Neural cell (in vitro differentiated cells): Measurements from ENCODE around the gene ZNF92. TPM values are rescaled to one million over a fixed set of nuclear protein-coding genes. Genes with fewer than 3 reads are reported as not detected.
"Not testable (repeated sequence)": the region's sequence is repeated elsewhere in the genome, so short reads cannot be mapped to it uniquely, and the experiment has no call there.

ENCODE experiments used
- H2AFZ ChIP-seq: fragments of 200-600, 300-800 bp; sonication (generic), shearing (Covaris generic); 2 replicates; pipeline ENCODE4 v1.6.0; 2014; ENCODE audit warnings: low read depth, mild to moderate bottlenecking, antibody characterized with exemption, low read length, moderate library complexity
- H3F3A ChIP-seq: fragments of 200-600 bp; shearing (Covaris generic); 2 replicates; pipeline ENCODE4 v1.6.1; 2016; ENCODE audit warnings: mild to moderate bottlenecking, moderate library complexity, mixed read lengths, antibody characterized with exemption, low read length; ENCODE audit not compliant: insufficient read depth, poor library complexity, severe bottlenecking
- H3K27ac ChIP-seq: fragments of 200-600, 300-800 bp; sonication (generic), shearing (Covaris generic); 2 replicates; pipeline ENCODE4 v1.5.1; 2014; ENCODE audit warnings: mild to moderate bottlenecking, low read length, moderate library complexity
- H3K27me3 ChIP-seq: fragments of 300-800, 200-600 bp; sonication (generic), shearing (Covaris generic); 2 replicates; pipeline ENCODE4 v1.6.0; 2014; ENCODE audit warnings: mild to moderate bottlenecking, low read depth, low read length, moderate library complexity; ENCODE audit not compliant: insufficient read depth
- H3K36me3 ChIP-seq: fragments of 300-800, 200-600 bp; sonication (generic), shearing (Covaris generic); 2 replicates; pipeline ENCODE4 v1.5.1; 2014; ENCODE audit warnings: mild to moderate bottlenecking, antibody characterized with exemption, low read length, moderate library complexity; ENCODE audit not compliant: insufficient read depth
- H3K4me2 ChIP-seq: fragments of 300-800, 200-600 bp; sonication (generic), shearing (Covaris generic); 2 replicates; pipeline ENCODE4 v1.6.0; 2014; ENCODE audit warnings: mild to moderate bottlenecking, low read length
- H3K4me3 ChIP-seq: fragments of 300-800, 200-600 bp; sonication (generic), shearing (Covaris generic); 2 replicates; pipeline ENCODE4 v1.5.1; 2014; ENCODE audit warnings: mild to moderate bottlenecking, low read length, moderate library complexity
- H3K79me2 ChIP-seq: fragments of 200-600 bp; shearing (Covaris generic); replicated peaks from 2 replicates; pipeline ENCODE4 v1.6.0; 2014; ENCODE audit warnings: mild to moderate bottlenecking, low read length, moderate library complexity; ENCODE audit not compliant: insufficient read depth
- H3K9ac ChIP-seq: fragments of 300-800, 200-600 bp; sonication (generic), shearing (Covaris generic); 2 replicates; pipeline ENCODE4 v1.6.1; 2016; ENCODE audit warnings: mild to moderate bottlenecking, low read length, mixed read lengths
- H3K9me2 ChIP-seq: fragments of 200-600 bp; shearing (Covaris generic); 2 replicates; pipeline ENCODE4 v1.6.1; 2016; ENCODE audit warnings: mild to moderate bottlenecking, low read length, mixed read lengths; ENCODE audit not compliant: insufficient read depth
- H3K9me3 ChIP-seq: fragments of 200-600, 300-800 bp; sonication (generic), shearing (Covaris generic); 2 replicates; pipeline ENCODE4 v1.6.1; 2016; ENCODE audit warnings: mild to moderate bottlenecking, mixed run types, low read length, moderate library complexity, mixed read lengths
- H4K20me1 ChIP-seq: fragments of 200-600 bp; shearing (Covaris generic); 2 replicates; pipeline ENCODE4 v1.6.1; 2016; ENCODE audit warnings: mild to moderate bottlenecking, mixed run types; ENCODE audit not compliant: insufficient read depth
- EP300 ChIP-seq: fragments of 450-650 bp; conservative IDR thresholded peaks from 2 replicates; pipeline ENCODE4 v1.6.1; 2014; ENCODE audit warnings: antibody characterized with exemption, mild to moderate bottlenecking, moderate library complexity; ENCODE audit not compliant: poor library complexity, severe bottlenecking
- EZH2 ChIP-seq: fragments of 200-600, 300-800 bp; shearing (Covaris generic), sonication (generic); IDR thresholded peaks from 2 replicates; pipeline ENCODE4 v1.6.1; 2014; ENCODE audit warnings: antibody characterized with exemption, low read length, borderline replicate concordance, mild to moderate bottlenecking; ENCODE audit not compliant: insufficient read depth, poor library complexity, severe bottlenecking
- MXI1 ChIP-seq: fragments of 450-650 bp; conservative IDR thresholded peaks from 2 replicates; pipeline ENCODE4 v1.6.1; 2014; ENCODE audit warnings: antibody characterized with exemption, mild to moderate bottlenecking; ENCODE audit not compliant: poor library complexity, severe bottlenecking
- POLR2AphosphoS5 ChIP-seq: IDR thresholded peaks from 2 replicates; pipeline ENCODE4 v1.6.1; 2012
- RAD21 ChIP-seq: fragments of 450-650 bp; conservative IDR thresholded peaks from 2 replicates; pipeline ENCODE4 v1.6.1; 2014; ENCODE audit warnings: antibody characterized with exemption, mild to moderate bottlenecking, moderate library complexity
- SMC3 ChIP-seq: fragments of 450-650 bp; conservative IDR thresholded peaks from 2 replicates; pipeline ENCODE4 v1.6.1; 2014; ENCODE audit warnings: antibody characterized with exemption, mild to moderate bottlenecking, moderate library complexity; ENCODE audit not compliant: poor library complexity
- TAF1 ChIP-seq: IDR thresholded peaks from 2 replicates; pipeline ENCODE4 v1.6.1; 2012; ENCODE audit warnings: low read depth
- polyA plus RNA-seq: library from polyadenylated mRNA; depleted of rRNA; stranded (reverse); fragments of >200 nt; gene quantifications from 2 replicates; pipeline ENCODE4 v1.2.3, GENCODE V29; 2014
- TF ChIP-seq, protein P1 (sequence below): fragments of 450-650 bp; IDR thresholded peaks from 2 replicates; pipeline ENCODE4 v1.5.1; 2014; ENCODE audit warnings: antibody characterized with exemption, mild to moderate bottlenecking, moderate library complexity; ENCODE audit not compliant: poor library complexity, severe bottlenecking
- TF ChIP-seq, protein P2 (sequence below): IDR thresholded peaks from 2 replicates; pipeline ENCODE4 v1.6.1; 2012; ENCODE audit warnings: borderline replicate concordance

The ZNF92 gene
- polyA plus RNA-seq, 1 donor from 2014 or later, result 23.2 TPM

DNA sequence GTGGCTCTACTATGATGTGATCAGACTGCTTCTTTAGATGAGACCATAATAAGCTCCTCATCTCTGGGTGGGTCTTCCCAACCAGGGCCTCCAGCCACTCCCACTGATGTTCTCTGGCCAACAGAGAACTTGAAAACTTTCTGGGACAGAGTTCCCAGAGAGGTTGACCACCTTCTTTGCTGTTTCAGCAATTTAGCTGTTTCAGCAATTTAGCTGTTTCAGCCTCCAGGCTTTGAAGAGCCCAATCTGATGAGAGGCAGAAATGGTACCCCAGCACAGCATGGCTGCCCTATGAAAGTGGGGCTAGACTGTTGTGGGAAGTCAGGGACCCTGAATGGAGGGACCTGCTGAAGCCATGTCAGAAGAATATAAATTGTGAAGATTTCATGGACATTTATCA is 49.0 kb downstream of the ZNF92 start:
- no peaks in the 10 kb centered on the region for H3K36me3 ChIP-seq
- no peaks in the 10 kb centered on the region for H3K9me2 ChIP-seq
- no peak overlapping the region for H3K9ac ChIP-seq
- no peak overlapping the region for H2AFZ ChIP-seq
- H3K4me2 ChIP-seq, result no peak overlapping the region
- H3F3A ChIP-seq, result no peaks in the 10 kb centered on the region
- no peaks in the 10 kb centered on the region for H3K9me3 ChIP-seq
- no peaks in the 10 kb centered on the region for H3K27me3 ChIP-seq
- no peak overlapping the region for H3K4me3 ChIP-seq
- H4K20me1 ChIP-seq, result no peaks in the 10 kb centered on the region
- TF ChIP-seq POLR2AphosphoS5 (no peak), RAD21 (no peak), EZH2 (no peak), TAF1 (no peak), MXI1 (no peak)
- TF ChIP-seq, protein P1, sequence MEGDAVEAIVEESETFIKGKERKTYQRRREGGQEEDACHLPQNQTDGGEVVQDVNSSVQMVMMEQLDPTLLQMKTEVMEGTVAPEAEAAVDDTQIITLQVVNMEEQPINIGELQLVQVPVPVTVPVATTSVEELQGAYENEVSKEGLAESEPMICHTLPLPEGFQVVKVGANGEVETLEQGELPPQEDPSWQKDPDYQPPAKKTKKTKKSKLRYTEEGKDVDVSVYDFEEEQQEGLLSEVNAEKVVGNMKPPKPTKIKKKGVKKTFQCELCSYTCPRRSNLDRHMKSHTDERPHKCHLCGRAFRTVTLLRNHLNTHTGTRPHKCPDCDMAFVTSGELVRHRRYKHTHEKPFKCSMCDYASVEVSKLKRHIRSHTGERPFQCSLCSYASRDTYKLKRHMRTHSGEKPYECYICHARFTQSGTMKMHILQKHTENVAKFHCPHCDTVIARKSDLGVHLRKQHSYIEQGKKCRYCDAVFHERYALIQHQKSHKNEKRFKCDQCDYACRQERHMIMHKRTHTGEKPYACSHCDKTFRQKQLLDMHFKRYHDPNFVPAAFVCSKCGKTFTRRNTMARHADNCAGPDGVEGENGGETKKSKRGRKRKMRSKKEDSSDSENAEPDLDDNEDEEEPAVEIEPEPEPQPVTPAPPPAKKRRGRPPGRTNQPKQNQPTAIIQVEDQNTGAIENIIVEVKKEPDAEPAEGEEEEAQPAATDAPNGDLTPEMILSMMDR, result no peak
- TF ChIP-seq, protein P2, sequence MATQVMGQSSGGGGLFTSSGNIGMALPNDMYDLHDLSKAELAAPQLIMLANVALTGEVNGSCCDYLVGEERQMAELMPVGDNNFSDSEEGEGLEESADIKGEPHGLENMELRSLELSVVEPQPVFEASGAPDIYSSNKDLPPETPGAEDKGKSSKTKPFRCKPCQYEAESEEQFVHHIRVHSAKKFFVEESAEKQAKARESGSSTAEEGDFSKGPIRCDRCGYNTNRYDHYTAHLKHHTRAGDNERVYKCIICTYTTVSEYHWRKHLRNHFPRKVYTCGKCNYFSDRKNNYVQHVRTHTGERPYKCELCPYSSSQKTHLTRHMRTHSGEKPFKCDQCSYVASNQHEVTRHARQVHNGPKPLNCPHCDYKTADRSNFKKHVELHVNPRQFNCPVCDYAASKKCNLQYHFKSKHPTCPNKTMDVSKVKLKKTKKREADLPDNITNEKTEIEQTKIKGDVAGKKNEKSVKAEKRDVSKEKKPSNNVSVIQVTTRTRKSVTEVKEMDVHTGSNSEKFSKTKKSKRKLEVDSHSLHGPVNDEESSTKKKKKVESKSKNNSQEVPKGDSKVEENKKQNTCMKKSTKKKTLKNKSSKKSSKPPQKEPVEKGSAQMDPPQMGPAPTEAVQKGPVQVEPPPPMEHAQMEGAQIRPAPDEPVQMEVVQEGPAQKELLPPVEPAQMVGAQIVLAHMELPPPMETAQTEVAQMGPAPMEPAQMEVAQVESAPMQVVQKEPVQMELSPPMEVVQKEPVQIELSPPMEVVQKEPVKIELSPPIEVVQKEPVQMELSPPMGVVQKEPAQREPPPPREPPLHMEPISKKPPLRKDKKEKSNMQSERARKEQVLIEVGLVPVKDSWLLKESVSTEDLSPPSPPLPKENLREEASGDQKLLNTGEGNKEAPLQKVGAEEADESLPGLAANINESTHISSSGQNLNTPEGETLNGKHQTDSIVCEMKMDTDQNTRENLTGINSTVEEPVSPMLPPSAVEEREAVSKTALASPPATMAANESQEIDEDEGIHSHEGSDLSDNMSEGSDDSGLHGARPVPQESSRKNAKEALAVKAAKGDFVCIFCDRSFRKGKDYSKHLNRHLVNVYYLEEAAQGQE, result no peak
- H3K79me2 ChIP-seq, result no peaks in the 10 kb centered on the region
- no peak overlapping the region for H3K27ac ChIP-seq

DNA sequence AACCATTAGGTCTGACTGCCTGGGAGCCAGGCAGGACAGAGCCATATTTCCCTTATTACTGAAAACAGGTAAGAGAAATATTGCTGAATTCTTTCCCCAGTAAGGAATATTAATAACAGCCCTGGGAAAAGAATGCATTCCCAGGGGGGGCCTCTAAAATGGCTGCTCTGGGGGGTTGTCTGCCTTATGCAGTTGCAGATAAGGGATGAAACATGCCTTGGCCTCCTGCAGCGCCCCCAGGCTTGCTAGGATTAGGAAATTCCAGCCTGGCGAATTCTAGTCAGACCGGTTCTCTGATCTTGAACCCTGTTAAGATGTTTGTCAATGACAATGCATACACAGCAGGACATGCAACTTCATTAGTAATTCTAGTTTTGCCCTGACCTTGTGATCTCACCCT is 49.6 kb downstream of the ZNF92 start:
- not testable (repeated sequence) for H3K4me2 ChIP-seq, H3K4me3 ChIP-seq, H3K9me2 ChIP-seq, H3K36me3 ChIP-seq, H3K27me3 ChIP-seq, H4K20me1 ChIP-seq, H3K9me3 ChIP-seq, H3K27ac ChIP-seq, H3F3A ChIP-seq, H2AFZ ChIP-seq, H3K79me2 ChIP-seq, H3K9ac ChIP-seq

DNA sequence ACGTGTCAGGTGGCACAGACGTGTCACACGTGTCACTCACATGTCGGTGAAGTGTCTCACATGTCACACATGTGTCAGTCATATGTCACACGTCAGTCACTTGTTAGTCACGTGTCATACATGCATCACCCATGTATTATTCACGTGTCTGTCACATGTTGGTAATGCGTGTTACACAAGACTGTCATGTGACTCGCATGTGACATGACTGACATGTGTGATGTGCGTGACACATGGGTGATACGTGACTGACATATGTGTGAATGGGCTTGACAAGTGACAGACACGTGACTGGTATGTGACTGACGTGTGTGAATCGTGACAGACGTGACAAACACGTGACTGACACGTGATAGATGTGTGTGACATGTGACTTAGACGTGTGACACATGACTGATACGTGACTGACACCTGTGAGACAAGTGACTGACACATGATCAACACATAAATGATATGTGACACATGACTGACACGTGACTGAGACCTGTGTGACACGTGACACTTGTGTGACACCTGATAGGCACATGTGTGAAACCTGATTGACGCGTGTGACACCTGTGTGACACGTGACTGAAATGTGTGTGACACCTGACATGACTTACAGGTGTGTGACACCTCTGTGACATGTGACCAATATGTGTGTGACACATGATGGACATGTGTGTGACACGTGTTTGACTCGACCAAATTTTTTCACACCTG is 56.1 kb downstream of the ZNF92 start:
- H3K79me2 ChIP-seq, result no peaks in the 10 kb centered on the region
- H3K36me3 ChIP-seq, result no peaks in the 10 kb centered on the region
- TF ChIP-seq MXI1 (no peak), SMC3 (no peak), POLR2AphosphoS5 (no peak), EP300 (peak; percentile 80), RAD21 (no peak), TAF1 (no peak)
- TF ChIP-seq, protein P1, result no peak
- no peak overlapping the region for H3K4me3 ChIP-seq
- peaks cover 11% of the 10 kb centered on the region for H3K9me3 ChIP-seq
- H3K9ac ChIP-seq, result no peak overlapping the region
- H3F3A ChIP-seq, result no peaks in the 10 kb centered on the region
- no peak overlapping the region for H2AFZ ChIP-seq
- no peak overlapping the region for H3K27ac ChIP-seq
- H3K27me3 ChIP-seq, result no peaks in the 10 kb centered on the region
- H3K9me2 ChIP-seq, result no peaks in the 10 kb centered on the region
- H3K4me2 ChIP-seq, result no peak overlapping the region
- no peaks in the 10 kb centered on the region for H4K20me1 ChIP-seq
